Measurements from ENCODE around the gene WNT9A.

- TF ChIP-seq CTCF (IDR thresholded peaks at IDR 0.05): no peak
- TF ChIP-seq POLR2A (IDR thresholded peaks at IDR 0.05): no peak
Measured at GRCh38 chr1:227941509-227942020, 6.2 kb downstream of the WNT9A start.
